HepG2 (cell line): ENCODE results near the gene FALEC. TPM values are rescaled to one million over a fixed set of nuclear protein-coding genes. Genes with fewer than 3 reads are reported as not detected.

Source experiments
- ATF7-NPFF ChIP-seq: sonication (generic); formaldehyde crosslinking; IDR thresholded peaks from 2 replicates; pipeline ENCODE4 v1.8.1; 2023; ENCODE audit warnings: mild to moderate bottlenecking, low read depth, missing genetic modification reagents, moderate library complexity
- ATRX ChIP-seq: sonication (generic); formaldehyde crosslinking; IDR thresholded peaks from 2 replicates; pipeline ENCODE4 v1.4.0; 2020; ENCODE audit warnings: missing genetic modification reagents, borderline replicate concordance
- BCL6 ChIP-seq: IDR thresholded peaks from 2 replicates; pipeline ENCODE4 v1.6.1; 2016; ENCODE audit warnings: missing genetic modification reagents, missing compliant biosample characterization
- FOXO4 ChIP-seq: sonication (generic); formaldehyde crosslinking; conservative IDR thresholded peaks from 2 replicates; pipeline ENCODE4 v1.8.1; 2023; ENCODE audit warnings: missing genetic modification reagents
- HNF4G ChIP-seq, 2 experiments: sonication (generic) in 1 of 2; formaldehyde crosslinking in 1 of 2; IDR thresholded peaks; 2 replicates each; pipeline versions ENCODE4 v1.4.0 to v1.6.1; 2011 to 2020; ENCODE audit warnings: borderline replicate concordance in 2 of 2, low read depth in 2 of 2, mild to moderate bottlenecking in 2 of 2, low read length in 1 of 2, missing genetic modification reagents in 1 of 2, moderate library complexity in 1 of 2
- HNRNPH1 ChIP-seq: fragments of 200-400 bp; formaldehyde crosslinking; optimal IDR thresholded peaks from 2 replicates; pipeline ENCODE3; 2017; ENCODE audit warnings: mild to moderate bottlenecking, low read depth, low read length
- IKZF5 ChIP-seq: IDR thresholded peaks from 2 replicates; pipeline ENCODE4 v1.6.1; 2018; ENCODE audit warnings: missing genetic modification reagents, mild to moderate bottlenecking, missing compliant biosample characterization
- PBX2 ChIP-seq: IDR thresholded peaks from 2 replicates; pipeline ENCODE4 v1.6.1; 2016; ENCODE audit warnings: control low read depth
- THRA ChIP-seq: sonication (generic); formaldehyde crosslinking; IDR thresholded peaks from 2 replicates; pipeline ENCODE4 v1.4.0; 2020; ENCODE audit warnings: missing genetic modification reagents, borderline replicate concordance
- THYN1 ChIP-seq: sonication (generic); formaldehyde crosslinking; IDR thresholded peaks from 2 replicates; pipeline ENCODE4 v1.8.1; 2023; ENCODE audit warnings: low read depth, mild to moderate bottlenecking, moderate library complexity, missing genetic modification reagents, borderline replicate concordance
- UBTF ChIP-seq: sonication (generic); formaldehyde crosslinking; IDR thresholded peaks from 2 replicates; pipeline ENCODE4 v1.4.0; 2020; ENCODE audit warnings: mild to moderate bottlenecking, missing genetic modification reagents
- ZNF124 ChIP-seq: sonication (generic); formaldehyde crosslinking; IDR thresholded peaks from 2 replicates; pipeline ENCODE4 v1.4.0; 2020; ENCODE audit warnings: missing genetic modification reagents
- ZNF496 ChIP-seq: sonication (generic); formaldehyde crosslinking; IDR thresholded peaks from 2 replicates; pipeline ENCODE4 v1.8.1; 2023; ENCODE audit warnings: mild to moderate bottlenecking, moderate library complexity, missing genetic modification reagents; ENCODE audit not compliant: insufficient replicate concordance
- ZNF562 ChIP-seq: sonication (generic); formaldehyde crosslinking; IDR thresholded peaks from 2 replicates; pipeline ENCODE4 v1.8.0; 2022; ENCODE audit warnings: missing genetic modification reagents, borderline replicate concordance
- ZNF589 ChIP-seq: sonication (generic); formaldehyde crosslinking; conservative IDR thresholded peaks from 2 replicates; pipeline ENCODE4 v1.8.0; 2022; ENCODE audit warnings: mild to moderate bottlenecking, moderate library complexity, missing genetic modification reagents
- ZNF652 ChIP-seq: IDR thresholded peaks from 2 replicates; pipeline ENCODE4 v1.6.1; 2016; ENCODE audit warnings: low read depth, borderline replicate concordance
- ZNF724P ChIP-seq: sonication (generic); formaldehyde crosslinking; IDR thresholded peaks from 2 replicates; pipeline ENCODE4 v1.8.0; 2022; ENCODE audit warnings: missing genetic modification reagents, borderline replicate concordance
- ZNF766 ChIP-seq: sonication (generic); formaldehyde crosslinking; IDR thresholded peaks from 2 replicates; pipeline ENCODE4 v1.5.0; 2020; ENCODE audit warnings: missing genetic modification reagents, borderline replicate concordance
- ZNF782 ChIP-seq: sonication (generic); formaldehyde crosslinking; IDR thresholded peaks from 2 replicates; pipeline ENCODE4 v1.4.0; 2020; ENCODE audit warnings: missing genetic modification reagents, mild to moderate bottlenecking, borderline replicate concordance
- ZNF816 ChIP-seq: sonication (generic); formaldehyde crosslinking; IDR thresholded peaks from 2 replicates; pipeline ENCODE4 v1.8.0; 2022; ENCODE audit warnings: missing genetic modification reagents, mild to moderate bottlenecking, borderline replicate concordance
- polyA plus RNA-seq, 8 experiments: library from polyadenylated mRNA; depleted of rRNA in 3 of 8; stranded (reverse) in 7 of 8; unstranded in 1 of 8; fragments of >200 nt; fragmentation: Illumina TruSeq in 4 of 8; extraction: Trizol in 4 of 8; gene quantifications; 2 replicates each; pipeline versions ENCODE4 v1.2.1 to v1.2.3, GENCODE V29; 2011 to 2016; ENCODE audit warnings: low read depth in 4 of 8, missing spikeins in 1 of 8, mixed read lengths in 1 of 8; ENCODE audit not compliant: insufficient read depth in 1 of 8
- total RNA-seq, 5 experiments: library from RNA; depleted of rRNA; stranded (reverse); fragments of >200 nt; fragmentation: Illumina TruSeq; extraction: Trizol; gene quantifications; 2 replicates each; pipeline ENCODE4 v1.2.3, GENCODE V29; 2016; ENCODE audit warnings: low read depth in 1 of 5

FALEC gene
- total and polyA plus RNA-seq, 2 of the 13 experiments (the other 11 are each of a cell fraction or from before 2014, with no cell fraction given), result 0.33 to 0.71 TPM

- TF ChIP-seq IKZF5 (CRISPR knock-in tag) (no peak; the same call in 1 of the 2 replicates), THRA (CRISPR knock-in tag) (no peak), PBX2 (CRISPR knock-in tag) (no peak), UBTF (CRISPR knock-in tag) (no peak), ZNF124 (no peak), BCL6 (CRISPR knock-in tag) (peak; percentile 60; the same call in 1 of the 2 replicates), FOXO4 (no peak), HNF4G (IDR thresholded peaks at IDR 0.05; ENCODE audit: borderline replicate concordance, low read depth, low read length) (no peak; the same call in 1 of the 2 replicates), HNF4G (CRISPR knock-in tag; IDR thresholded peaks at IDR 0.05; ENCODE audit: borderline replicate concordance, low read depth) (no peak), ZNF724P (no peak), ZNF652 (CRISPR knock-in tag) (no peak), THYN1 (CRISPR knock-in tag) (no peak), HNRNPH1 (no peak), ATF7-NPFF (CRISPR knock-in tag) (no peak), ZNF766 (no peak), ZNF589 (no peak), ZNF782 (no peak), ZNF562 (CRISPR knock-in tag) (no peak), ZNF496 (CRISPR knock-in tag) (no peak), ZNF816 (CRISPR knock-in tag) (no peak), ATRX (CRISPR knock-in tag) (no peak)
Observed at GRCh38 chr1:150567717-150568593, 52.4 kb downstream of the FALEC start (continued).
